Measurements from ENCODE around the gene CCDC116.
"Not testable (repeated sequence)": the region's sequence is repeated elsewhere in the genome, so short reads cannot be mapped to it uniquely, and the experiment has no call there.

CCDC116 gene

GRCh38 chr22:21632237-21632895 lies at the start of gene CCDC116:
TSS of gene CCDC116 (plus strand) at chr22:21632760. CDS start at chr22:21633182, 422 bp downstream.
- peak; percentile 29 for DNase-seq

GRCh38 chr22:21582801-21583740 lies 49.5 kb upstream of the CCDC116 start:
- DNase-seq = no peak

- DNase-seq = no peak
Observed at GRCh38 chr22:21585389-21585788, 47.2 kb upstream of the CCDC116 start.

GRCh38 chr22:21587803-21588611 lies 44.6 kb upstream of the CCDC116 start:
- DNase-seq = no peak

GRCh38 chr22:21589396-21589795 lies 43.2 kb upstream of the CCDC116 start:
- no peak for DNase-seq

- no peak for DNase-seq
Observed at GRCh38 chr22:21590809-21591641, 41.5 kb upstream of the CCDC116 start.

GRCh38 chr22:21591695-21592094 lies 40.9 kb upstream of the CCDC116 start:
- DNase-seq = no peak

GRCh38 chr22:21592422-21592821 lies 40.1 kb upstream of the CCDC116 start:
- DNase-seq = no peak

GRCh38 chr22:21593406-21594232 lies 38.9 kb upstream of the CCDC116 start:
- DNase-seq = no peak

- DNase-seq = no peak
Observed at GRCh38 chr22:21594865-21595452, 37.6 kb upstream of the CCDC116 start.

GRCh38 chr22:21596356-21597135 lies 36.0 kb upstream of the CCDC116 start:
- DNase-seq = not testable (repeated sequence)

- no peak for DNase-seq
Observed at GRCh38 chr22:21598302-21598701, 34.3 kb upstream of the CCDC116 start.

- DNase-seq = no peak
Observed at GRCh38 chr22:21599053-21599893, 33.3 kb upstream of the CCDC116 start.

GRCh38 chr22:21602579-21602978 lies 30.0 kb upstream of the CCDC116 start:
- no peak for DNase-seq

- DNase-seq = no peak
Observed at GRCh38 chr22:21603973-21604372, 28.6 kb upstream of the CCDC116 start.

- DNase-seq = no peak
Observed at GRCh38 chr22:21605887-21606564, 26.5 kb upstream of the CCDC116 start.

- DNase-seq = no peak
Observed at GRCh38 chr22:21606775-21607174, 25.8 kb upstream of the CCDC116 start.

GRCh38 chr22:21609556-21610157 lies 22.9 kb upstream of the CCDC116 start:
- DNase-seq = not testable (repeated sequence)

Measured in NCI-H1436 (cell line).